Osteoblast (primary cell): Measurements from ENCODE around the gene FARS2. TPM values are rescaled to one million over a fixed set of nuclear protein-coding genes. Genes with fewer than 3 reads are reported as not detected.

Experiments
- DNase-seq: peaks from one replicate; pipeline ENCODE4 v3.0.0; 2011; ENCODE audit warnings: low spot score, mixed read lengths; ENCODE audit not compliant: insufficient read length; ENCODE audit errors: missing footprints
- H2AFZ ChIP-seq: 2 replicates; pipeline ENCODE4 v1.6.0; 2011; ENCODE audit warnings: mild to moderate bottlenecking, low read length
- H3K27ac ChIP-seq: 2 replicates; pipeline ENCODE4 v1.5.1; 2011; ENCODE audit warnings: mild to moderate bottlenecking, low read depth, low read length, moderate library complexity
- H3K27me3 ChIP-seq: 2 replicates; pipeline ENCODE4 v1.6.0; 2012; ENCODE audit warnings: mild to moderate bottlenecking, control low read depth, inconsistent platforms, low read length, moderate library complexity; ENCODE audit not compliant: insufficient read depth
- H3K36me3 ChIP-seq: 2 replicates; pipeline ENCODE4 v1.5.1; 2011; ENCODE audit warnings: mild to moderate bottlenecking, low read length, control low read depth, moderate library complexity; ENCODE audit not compliant: insufficient read depth
- H3K4me1 ChIP-seq: 2 replicates; pipeline ENCODE4 v1.5.1; 2011; ENCODE audit warnings: mild to moderate bottlenecking, low read length, control low read depth, moderate library complexity; ENCODE audit not compliant: insufficient read depth
- H3K4me2 ChIP-seq: 2 replicates; pipeline ENCODE4 v1.6.0; 2011; ENCODE audit warnings: mild to moderate bottlenecking, low read length; ENCODE audit not compliant: insufficient read depth
- H3K4me3 ChIP-seq: fragments of 200-600 bp; sonication (generic); 3 replicates; pipeline ENCODE4 v1.5.1; 2012; ENCODE audit warnings: mild to moderate bottlenecking, low read length, inconsistent platforms; ENCODE audit not compliant: insufficient read depth
- H3K79me2 ChIP-seq: 2 replicates; pipeline ENCODE4 v1.6.0; 2012; ENCODE audit warnings: mild to moderate bottlenecking, low read length, control low read depth, inconsistent platforms; ENCODE audit not compliant: insufficient read depth
- H3K9me3 ChIP-seq: 2 replicates; pipeline ENCODE4 v1.5.1; 2011; ENCODE audit warnings: low read depth, low read length, control low read depth
- H4K20me1 ChIP-seq: 2 replicates; pipeline ENCODE4 v1.6.0; 2012; ENCODE audit warnings: mild to moderate bottlenecking, low read length, control low read depth; ENCODE audit not compliant: insufficient read depth
- total RNA-seq: library from RNA; depleted of rRNA; stranded (reverse); fragments of >200 nt; gene quantifications from 2 replicates; pipeline ENCODE4 v1.2.3, GENCODE V29; 2012
- TF ChIP-seq, protein P1 (sequence below): IDR thresholded peaks from 2 replicates; pipeline ENCODE4 v1.5.1; 2011; ENCODE audit warnings: mild to moderate bottlenecking, low read depth, low read length, moderate library complexity; ENCODE audit errors: extremely low read depth

FARS2 gene
- total RNA-seq, 1 donor: 29.7 TPM

DNA sequence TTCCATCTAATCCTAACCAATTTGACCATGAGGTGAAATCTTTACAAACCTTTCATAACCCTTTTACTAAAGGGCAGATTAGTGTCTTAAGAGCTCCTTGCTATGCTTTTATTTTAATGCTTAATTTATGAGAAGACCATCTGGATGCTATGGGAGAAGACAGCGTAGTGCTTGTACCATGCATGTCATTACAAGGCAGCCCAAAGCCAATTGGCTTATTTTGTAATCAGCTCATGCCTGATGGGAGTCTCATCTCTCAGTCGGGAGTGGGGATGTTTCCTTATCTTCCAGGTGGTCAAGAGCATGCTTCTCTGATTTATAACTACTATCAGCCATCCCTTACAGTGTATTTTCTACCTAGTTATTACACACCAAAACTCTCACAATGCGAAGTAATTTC is 304.7 kb downstream of the FARS2 start:
- Histone ChIP-seq H3K4me3 (no peak overlapping the region), H3K4me1 (no peaks in the 10 kb centered on the region), H3K4me2 (no peak overlapping the region), H3K79me2 (no peaks in the 10 kb centered on the region), H3K9me3 (no peaks in the 10 kb centered on the region), H4K20me1 (no peaks in the 10 kb centered on the region), H2AFZ (no peak overlapping the region), H3K36me3 (no peaks in the 10 kb centered on the region), H3K27ac (no peak overlapping the region), H3K27me3 (no peaks in the 10 kb centered on the region)
- TF ChIP-seq, protein P1, sequence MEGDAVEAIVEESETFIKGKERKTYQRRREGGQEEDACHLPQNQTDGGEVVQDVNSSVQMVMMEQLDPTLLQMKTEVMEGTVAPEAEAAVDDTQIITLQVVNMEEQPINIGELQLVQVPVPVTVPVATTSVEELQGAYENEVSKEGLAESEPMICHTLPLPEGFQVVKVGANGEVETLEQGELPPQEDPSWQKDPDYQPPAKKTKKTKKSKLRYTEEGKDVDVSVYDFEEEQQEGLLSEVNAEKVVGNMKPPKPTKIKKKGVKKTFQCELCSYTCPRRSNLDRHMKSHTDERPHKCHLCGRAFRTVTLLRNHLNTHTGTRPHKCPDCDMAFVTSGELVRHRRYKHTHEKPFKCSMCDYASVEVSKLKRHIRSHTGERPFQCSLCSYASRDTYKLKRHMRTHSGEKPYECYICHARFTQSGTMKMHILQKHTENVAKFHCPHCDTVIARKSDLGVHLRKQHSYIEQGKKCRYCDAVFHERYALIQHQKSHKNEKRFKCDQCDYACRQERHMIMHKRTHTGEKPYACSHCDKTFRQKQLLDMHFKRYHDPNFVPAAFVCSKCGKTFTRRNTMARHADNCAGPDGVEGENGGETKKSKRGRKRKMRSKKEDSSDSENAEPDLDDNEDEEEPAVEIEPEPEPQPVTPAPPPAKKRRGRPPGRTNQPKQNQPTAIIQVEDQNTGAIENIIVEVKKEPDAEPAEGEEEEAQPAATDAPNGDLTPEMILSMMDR: no peak
- DNase-seq: no peak

DNA sequence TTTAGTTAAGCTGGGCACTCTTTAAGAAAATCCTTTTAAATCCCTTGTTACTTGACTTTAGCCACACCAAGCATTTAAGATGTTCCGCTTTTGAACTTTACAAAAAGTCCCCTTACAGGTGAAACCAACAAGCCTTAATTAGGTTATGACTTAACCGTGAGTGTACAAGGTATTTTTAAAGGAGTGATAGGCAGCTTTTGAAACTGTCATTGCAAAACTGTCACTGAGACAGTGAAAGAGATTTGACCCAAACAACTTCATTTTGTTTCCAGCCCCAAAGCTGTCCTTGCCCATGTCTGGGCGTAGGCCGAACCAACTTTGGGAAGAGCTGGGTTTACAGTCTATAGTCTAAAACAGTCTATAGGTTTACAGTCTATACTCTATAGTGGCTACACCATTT is 305.4 kb downstream of the FARS2 start:
- no peak overlapping the region for H2AFZ ChIP-seq
- H3K4me2 ChIP-seq: no peak overlapping the region
- no peaks in the 10 kb centered on the region for H3K4me1 ChIP-seq
- H3K27me3 ChIP-seq: no peaks in the 10 kb centered on the region
- no peaks in the 10 kb centered on the region for H3K9me3 ChIP-seq
- no peaks in the 10 kb centered on the region for H4K20me1 ChIP-seq
- H3K36me3 ChIP-seq: no peaks in the 10 kb centered on the region
- no peaks in the 10 kb centered on the region for H3K79me2 ChIP-seq
- H3K27ac ChIP-seq: no peak overlapping the region
- H3K4me3 ChIP-seq: no peak overlapping the region
- TF ChIP-seq, protein P1: no peak
- DNase-seq: no peak

- Histone ChIP-seq H3K4me2 (no peak overlapping the region), H3K27ac (no peak overlapping the region), H2AFZ (no peak overlapping the region), H3K9me3 (no peaks in the 10 kb centered on the region), H3K4me3 (no peak overlapping the region), H3K79me2 (no peaks in the 10 kb centered on the region), H4K20me1 (no peaks in the 10 kb centered on the region), H3K27me3 (no peaks in the 10 kb centered on the region), H3K36me3 (no peaks in the 10 kb centered on the region), H3K4me1 (no peaks in the 10 kb centered on the region)
- no peak for DNase-seq
- TF ChIP-seq, protein P1: no peak
Observed at GRCh38 chr6:5567352-5567751, 306.0 kb downstream of the FARS2 start.

DNA sequence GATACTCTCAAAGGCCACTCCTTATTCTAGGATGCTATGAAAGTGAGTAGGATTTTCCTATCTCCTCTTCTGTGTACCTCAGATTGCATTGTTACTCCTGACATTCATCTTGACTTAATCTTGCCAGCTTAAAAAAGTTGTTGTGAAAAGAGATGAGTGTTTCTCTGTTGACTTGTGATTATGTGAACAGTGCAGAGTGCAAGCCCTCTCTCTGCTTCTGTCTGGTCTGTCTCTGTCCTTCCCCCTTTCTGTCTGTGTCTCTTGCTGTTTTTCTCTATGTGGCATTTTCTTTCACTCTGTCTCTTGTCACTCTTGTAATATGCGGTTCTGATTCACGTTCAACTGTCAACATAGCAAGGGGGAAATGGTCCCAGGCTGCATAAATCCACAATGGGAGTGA is 306.6 kb downstream of the FARS2 start:
- no peak for DNase-seq
- no peak overlapping the region for H3K27ac ChIP-seq
- H3K36me3 ChIP-seq: no peaks in the 10 kb centered on the region
- H3K4me1 ChIP-seq: no peaks in the 10 kb centered on the region
- no peaks in the 10 kb centered on the region for H3K27me3 ChIP-seq
- H3K4me3 ChIP-seq: no peak overlapping the region
- no peaks in the 10 kb centered on the region for H3K9me3 ChIP-seq
- no peak overlapping the region for H3K4me2 ChIP-seq
- no peaks in the 10 kb centered on the region for H4K20me1 ChIP-seq
- TF ChIP-seq, protein P1: no peak
- H2AFZ ChIP-seq: no peak overlapping the region
- H3K79me2 ChIP-seq: no peaks in the 10 kb centered on the region
